CD4-positive, alpha-beta T cell treated with Interleukin-17A for 1 hour (primary cell): ENCODE measurements around the gene SORCS2.

Experiments
- DNase-seq: peaks from one replicate; pipeline ENCODE4 v3.0.0-alpha.2; 2020

SORCS2 gene

GRCh38 chr4:7248857-7249256, 56.5 kb downstream of the SORCS2 start:
- no peak for DNase-seq

- no peak for DNase-seq
Measured at GRCh38 chr4:7251321-7251720, 59.0 kb downstream of the SORCS2 start.

- DNase-seq = no peak
Measured at GRCh38 chr4:7252051-7252450, 59.7 kb downstream of the SORCS2 start.

GRCh38 chr4:7252510-7253340, 60.4 kb downstream of the SORCS2 start:
- no peak for DNase-seq

GRCh38 chr4:7253341-7253700, 61.0 kb downstream of the SORCS2 start:
- DNase-seq = no peak

GRCh38 chr4:7253837-7254236, 61.5 kb downstream of the SORCS2 start:
- DNase-seq = no peak

GRCh38 chr4:7254736-7255487, 62.6 kb downstream of the SORCS2 start:
- no peak for DNase-seq

- no peak for DNase-seq
Measured at GRCh38 chr4:7255488-7255881, 63.1 kb downstream of the SORCS2 start.

- no peak for DNase-seq
Measured at GRCh38 chr4:7255996-7256395, 63.7 kb downstream of the SORCS2 start.

GRCh38 chr4:7256984-7257810, 64.9 kb downstream of the SORCS2 start:
- no peak for DNase-seq

- DNase-seq = no peak
Measured at GRCh38 chr4:7259039-7259438, 66.7 kb downstream of the SORCS2 start.

GRCh38 chr4:7260569-7260968, 68.2 kb downstream of the SORCS2 start:
- no peak for DNase-seq

GRCh38 chr4:7261087-7261486, 68.7 kb downstream of the SORCS2 start:
- no peak for DNase-seq

GRCh38 chr4:7261536-7261935, 69.2 kb downstream of the SORCS2 start:
- DNase-seq = no peak

- no peak for DNase-seq
Measured at GRCh38 chr4:7262134-7262533, 69.8 kb downstream of the SORCS2 start.

- DNase-seq = no peak
Measured at GRCh38 chr4:7263166-7263565, 70.8 kb downstream of the SORCS2 start.

GRCh38 chr4:7264694-7265093, 72.4 kb downstream of the SORCS2 start:
- DNase-seq = no peak

GRCh38 chr4:7266525-7267292, 74.4 kb downstream of the SORCS2 start:
- DNase-seq = no peak

GRCh38 chr4:7267829-7268228, 75.5 kb downstream of the SORCS2 start:
- DNase-seq = no peak

GRCh38 chr4:7268941-7269340, 76.6 kb downstream of the SORCS2 start:
- DNase-seq = no peak

- DNase-seq = no peak
Measured at GRCh38 chr4:7270121-7270520, 77.8 kb downstream of the SORCS2 start.

GRCh38 chr4:7272404-7272803, 80.1 kb downstream of the SORCS2 start:
- no peak for DNase-seq
